Liver (tissue), 3 donors: Measurements from ENCODE around the gene ASTN1.

Experiments used
- EGR1 ChIP-seq, 2 donors: IDR thresholded peaks; 2 replicates each; pipeline ENCODE4 v1.6.1; 2016 to 2018; ENCODE audit warnings: antibody characterized with exemption in 2 of 2, low read depth in 2 of 2
- GABPA ChIP-seq, 2 donors: IDR thresholded peaks in 1 of 2; conservative IDR thresholded peaks in 1 of 2; 2 replicates each; pipeline ENCODE4 v1.6.1; 2016; ENCODE audit warnings: antibody characterized with exemption in 2 of 2, mild to moderate bottlenecking in 1 of 2, moderate library complexity in 1 of 2
- HNF4A ChIP-seq, 2 donors: conservative IDR thresholded peaks; 2 replicates each; pipeline ENCODE4 v1.6.1; 2016; ENCODE audit warnings: antibody characterized with exemption in 2 of 2, mild to moderate bottlenecking in 2 of 2
- HNF4G ChIP-seq: IDR thresholded peaks from 2 replicates; pipeline ENCODE4 v1.6.1; 2016; ENCODE audit warnings: antibody characterized with exemption
- JUND ChIP-seq, 2 donors: IDR thresholded peaks; 2 replicates each; pipeline ENCODE4 v1.6.1; 2016; ENCODE audit warnings: antibody characterized with exemption in 2 of 2
- NR2F2 ChIP-seq: IDR thresholded peaks from 2 replicates; pipeline ENCODE4 v1.6.1; 2016; ENCODE audit warnings: antibody characterized with exemption
- RAD21 ChIP-seq, 2 donors: IDR thresholded peaks; 2 replicates each; pipeline ENCODE4 v1.6.1; 2016; ENCODE audit warnings: antibody characterized with exemption in 2 of 2, mild to moderate bottlenecking in 2 of 2
- TAF1 ChIP-seq: conservative IDR thresholded peaks from 2 replicates; pipeline ENCODE4 v1.6.1; 2016; ENCODE audit warnings: antibody characterized with exemption, mild to moderate bottlenecking
- YY1 ChIP-seq: IDR thresholded peaks from 2 replicates; pipeline ENCODE4 v1.6.1; 2016; ENCODE audit warnings: antibody characterized with exemption, mild to moderate bottlenecking
- TF ChIP-seq, protein P1 (sequence below): fragments of 150-350 bp; IDR thresholded peaks from 2 replicates; pipeline ENCODE4 v1.5.1; 2017; ENCODE audit warnings: improper control_type of control experiment, low read depth, low read length; ENCODE audit not compliant: missing input control
- TF ChIP-seq, protein P2 (sequence below): IDR thresholded peaks from 2 replicates; pipeline ENCODE4 v1.6.1; 2016; ENCODE audit warnings: antibody characterized with exemption, mild to moderate bottlenecking
- TF ChIP-seq, protein P3 (sequence below): IDR thresholded peaks from 2 replicates; pipeline ENCODE4 v1.6.1; 2016; ENCODE audit warnings: antibody characterized with exemption
- TF ChIP-seq, protein P4 (sequence below): IDR thresholded peaks from 2 replicates; pipeline ENCODE4 v1.6.1; 2016; ENCODE audit warnings: antibody characterized with exemption
- TF ChIP-seq, protein P5 (sequence below): IDR thresholded peaks from 2 replicates; pipeline ENCODE4 v1.6.1; 2016; ENCODE audit warnings: antibody characterized with exemption
- donor health status: healthy.
- donor health status: healthy.

DNA sequence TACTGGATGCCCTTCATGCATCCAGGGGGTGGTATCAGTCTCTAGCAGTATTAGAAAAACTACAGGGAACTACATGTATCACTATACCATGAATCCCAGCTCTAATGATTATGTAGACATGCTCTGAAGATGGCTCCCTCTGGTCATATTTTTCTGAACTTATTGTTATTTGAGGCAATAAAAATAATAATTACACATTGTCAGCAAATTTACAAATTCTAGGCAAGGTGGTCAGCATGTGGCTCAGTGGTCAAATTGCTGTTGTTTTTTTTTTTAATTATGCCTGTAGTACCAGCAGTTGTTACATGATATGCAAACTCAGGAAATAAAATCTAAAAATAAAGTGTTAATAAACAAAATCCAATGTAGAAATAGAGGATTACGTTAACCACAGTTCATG lies 22.5 kb downstream of the ASTN1 start:
- no peak for TF ChIP-seq GABPA (IDR thresholded peaks at IDR 0.05 in 1 of 2, conservative IDR thresholded peaks at IDR 0.05 in 1 of 2)
- TF ChIP-seq TAF1, result no peak
- TF ChIP-seq, protein P1, sequence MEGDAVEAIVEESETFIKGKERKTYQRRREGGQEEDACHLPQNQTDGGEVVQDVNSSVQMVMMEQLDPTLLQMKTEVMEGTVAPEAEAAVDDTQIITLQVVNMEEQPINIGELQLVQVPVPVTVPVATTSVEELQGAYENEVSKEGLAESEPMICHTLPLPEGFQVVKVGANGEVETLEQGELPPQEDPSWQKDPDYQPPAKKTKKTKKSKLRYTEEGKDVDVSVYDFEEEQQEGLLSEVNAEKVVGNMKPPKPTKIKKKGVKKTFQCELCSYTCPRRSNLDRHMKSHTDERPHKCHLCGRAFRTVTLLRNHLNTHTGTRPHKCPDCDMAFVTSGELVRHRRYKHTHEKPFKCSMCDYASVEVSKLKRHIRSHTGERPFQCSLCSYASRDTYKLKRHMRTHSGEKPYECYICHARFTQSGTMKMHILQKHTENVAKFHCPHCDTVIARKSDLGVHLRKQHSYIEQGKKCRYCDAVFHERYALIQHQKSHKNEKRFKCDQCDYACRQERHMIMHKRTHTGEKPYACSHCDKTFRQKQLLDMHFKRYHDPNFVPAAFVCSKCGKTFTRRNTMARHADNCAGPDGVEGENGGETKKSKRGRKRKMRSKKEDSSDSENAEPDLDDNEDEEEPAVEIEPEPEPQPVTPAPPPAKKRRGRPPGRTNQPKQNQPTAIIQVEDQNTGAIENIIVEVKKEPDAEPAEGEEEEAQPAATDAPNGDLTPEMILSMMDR, result no peak
- TF ChIP-seq YY1, result no peak
- TF ChIP-seq RAD21 (IDR thresholded peaks at IDR 0.05), result no peak
- TF ChIP-seq, protein P2, sequence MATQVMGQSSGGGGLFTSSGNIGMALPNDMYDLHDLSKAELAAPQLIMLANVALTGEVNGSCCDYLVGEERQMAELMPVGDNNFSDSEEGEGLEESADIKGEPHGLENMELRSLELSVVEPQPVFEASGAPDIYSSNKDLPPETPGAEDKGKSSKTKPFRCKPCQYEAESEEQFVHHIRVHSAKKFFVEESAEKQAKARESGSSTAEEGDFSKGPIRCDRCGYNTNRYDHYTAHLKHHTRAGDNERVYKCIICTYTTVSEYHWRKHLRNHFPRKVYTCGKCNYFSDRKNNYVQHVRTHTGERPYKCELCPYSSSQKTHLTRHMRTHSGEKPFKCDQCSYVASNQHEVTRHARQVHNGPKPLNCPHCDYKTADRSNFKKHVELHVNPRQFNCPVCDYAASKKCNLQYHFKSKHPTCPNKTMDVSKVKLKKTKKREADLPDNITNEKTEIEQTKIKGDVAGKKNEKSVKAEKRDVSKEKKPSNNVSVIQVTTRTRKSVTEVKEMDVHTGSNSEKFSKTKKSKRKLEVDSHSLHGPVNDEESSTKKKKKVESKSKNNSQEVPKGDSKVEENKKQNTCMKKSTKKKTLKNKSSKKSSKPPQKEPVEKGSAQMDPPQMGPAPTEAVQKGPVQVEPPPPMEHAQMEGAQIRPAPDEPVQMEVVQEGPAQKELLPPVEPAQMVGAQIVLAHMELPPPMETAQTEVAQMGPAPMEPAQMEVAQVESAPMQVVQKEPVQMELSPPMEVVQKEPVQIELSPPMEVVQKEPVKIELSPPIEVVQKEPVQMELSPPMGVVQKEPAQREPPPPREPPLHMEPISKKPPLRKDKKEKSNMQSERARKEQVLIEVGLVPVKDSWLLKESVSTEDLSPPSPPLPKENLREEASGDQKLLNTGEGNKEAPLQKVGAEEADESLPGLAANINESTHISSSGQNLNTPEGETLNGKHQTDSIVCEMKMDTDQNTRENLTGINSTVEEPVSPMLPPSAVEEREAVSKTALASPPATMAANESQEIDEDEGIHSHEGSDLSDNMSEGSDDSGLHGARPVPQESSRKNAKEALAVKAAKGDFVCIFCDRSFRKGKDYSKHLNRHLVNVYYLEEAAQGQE, result no peak
- TF ChIP-seq, protein P3, sequence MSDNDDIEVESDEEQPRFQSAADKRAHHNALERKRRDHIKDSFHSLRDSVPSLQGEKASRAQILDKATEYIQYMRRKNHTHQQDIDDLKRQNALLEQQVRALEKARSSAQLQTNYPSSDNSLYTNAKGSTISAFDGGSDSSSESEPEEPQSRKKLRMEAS, result no peak
- TF ChIP-seq, protein P4, sequence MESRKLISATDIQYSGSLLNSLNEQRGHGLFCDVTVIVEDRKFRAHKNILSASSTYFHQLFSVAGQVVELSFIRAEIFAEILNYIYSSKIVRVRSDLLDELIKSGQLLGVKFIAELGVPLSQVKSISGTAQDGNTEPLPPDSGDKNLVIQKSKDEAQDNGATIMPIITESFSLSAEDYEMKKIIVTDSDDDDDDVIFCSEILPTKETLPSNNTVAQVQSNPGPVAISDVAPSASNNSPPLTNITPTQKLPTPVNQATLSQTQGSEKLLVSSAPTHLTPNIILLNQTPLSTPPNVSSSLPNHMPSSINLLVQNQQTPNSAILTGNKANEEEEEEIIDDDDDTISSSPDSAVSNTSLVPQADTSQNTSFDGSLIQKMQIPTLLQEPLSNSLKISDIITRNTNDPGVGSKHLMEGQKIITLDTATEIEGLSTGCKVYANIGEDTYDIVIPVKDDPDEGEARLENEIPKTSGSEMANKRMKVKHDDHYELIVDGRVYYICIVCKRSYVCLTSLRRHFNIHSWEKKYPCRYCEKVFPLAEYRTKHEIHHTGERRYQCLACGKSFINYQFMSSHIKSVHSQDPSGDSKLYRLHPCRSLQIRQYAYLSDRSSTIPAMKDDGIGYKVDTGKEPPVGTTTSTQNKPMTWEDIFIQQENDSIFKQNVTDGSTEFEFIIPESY, result no peak
- no peak for TF ChIP-seq NR2F2
- TF ChIP-seq HNF4A (conservative IDR thresholded peaks at IDR 0.05), result no peak
- TF ChIP-seq EGR1 (IDR thresholded peaks at IDR 0.05; ENCODE audit: low read depth in 2 of 2), result no peak
- no peak for TF ChIP-seq JUND (IDR thresholded peaks at IDR 0.05)
- TF ChIP-seq, protein P5, sequence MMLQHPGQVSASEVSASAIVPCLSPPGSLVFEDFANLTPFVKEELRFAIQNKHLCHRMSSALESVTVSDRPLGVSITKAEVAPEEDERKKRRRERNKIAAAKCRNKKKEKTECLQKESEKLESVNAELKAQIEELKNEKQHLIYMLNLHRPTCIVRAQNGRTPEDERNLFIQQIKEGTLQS, result no peak
- no peak for TF ChIP-seq HNF4G
